NT2/D1 (cell line): ENCODE results near the gene ADGRD1.

Source experiments
- DNase-seq: peaks from one replicate; pipeline ENCODE4 v3.0.0-alpha.2; 2011; ENCODE audit warnings: low read depth, low spot score
- H3K27me3 ChIP-seq: 2 replicates; pipeline ENCODE4 v1.6.0; 2011; ENCODE audit warnings: mild to moderate bottlenecking; ENCODE audit not compliant: insufficient read length, insufficient read depth
- H3K36me3 ChIP-seq: 2 replicates; pipeline ENCODE4 v1.6.1; 2011; ENCODE audit warnings: mild to moderate bottlenecking, low read length, mixed read lengths; ENCODE audit not compliant: insufficient read depth, insufficient read length
- H3K4me1 ChIP-seq: 2 replicates; pipeline ENCODE4 v1.5.1; 2011; ENCODE audit not compliant: insufficient read depth, insufficient read length
- H3K4me3 ChIP-seq: 2 replicates; pipeline ENCODE4 v1.5.1; 2011; ENCODE audit warnings: low read depth; ENCODE audit not compliant: insufficient read length
- H3K9ac ChIP-seq: 2 replicates; pipeline ENCODE4 v1.6.0; 2011; ENCODE audit warnings: low read depth; ENCODE audit not compliant: insufficient read length
- H3K9me3 ChIP-seq: 2 replicates; pipeline ENCODE4 v1.5.1; 2011; ENCODE audit warnings: mild to moderate bottlenecking, low read length; ENCODE audit not compliant: insufficient read depth
- SUZ12 ChIP-seq: IDR thresholded peaks from 2 replicates; pipeline ENCODE4 v1.6.1; 2011; ENCODE audit not compliant: insufficient read length, insufficient read depth; ENCODE audit errors: extremely low read depth
- YY1 ChIP-seq: IDR thresholded peaks from 2 replicates; pipeline ENCODE4 v1.6.1; 2011; ENCODE audit not compliant: insufficient read length, insufficient read depth
- ZNF274 ChIP-seq: IDR thresholded peaks from 2 replicates; pipeline ENCODE4 v1.6.1; 2011; ENCODE audit warnings: mild to moderate bottlenecking, low read depth, low read length

Gene ADGRD1

DNA sequence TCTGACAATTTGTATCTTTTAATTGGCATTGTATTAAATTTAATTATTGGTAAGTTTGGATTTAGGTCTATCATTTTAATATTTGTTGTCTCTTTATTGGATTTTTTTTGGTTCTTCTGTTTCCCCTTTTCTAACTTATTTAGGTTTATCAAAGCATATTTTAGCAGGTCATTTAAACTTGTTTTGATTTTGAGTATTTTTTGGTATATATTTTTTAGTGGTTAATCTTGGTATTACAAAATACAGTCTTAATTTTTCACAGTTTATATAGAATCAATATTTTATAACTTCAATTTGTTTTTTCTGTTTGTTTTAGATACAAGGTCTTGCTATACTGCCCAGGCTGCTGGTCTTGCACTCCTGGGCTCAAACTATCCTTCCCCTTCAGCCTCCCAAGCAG lies 15.5 kb upstream of the ADGRD1 start:
- H3K36me3 ChIP-seq, result no peaks in the 10 kb centered on the region
- H3K4me3 ChIP-seq, result no peak overlapping the region
- H3K4me1 ChIP-seq, result peaks cover 2% of the 10 kb centered on the region
- no peak overlapping the region for H3K9ac ChIP-seq
- H3K27me3 ChIP-seq, result no peaks in the 10 kb centered on the region
- no peak for DNase-seq
- peaks cover 17% of the 10 kb centered on the region; the same call in 1 of the 2 replicates for H3K9me3 ChIP-seq
- TF ChIP-seq ZNF274 (no peak), SUZ12 (no peak), YY1 (no peak)

DNA sequence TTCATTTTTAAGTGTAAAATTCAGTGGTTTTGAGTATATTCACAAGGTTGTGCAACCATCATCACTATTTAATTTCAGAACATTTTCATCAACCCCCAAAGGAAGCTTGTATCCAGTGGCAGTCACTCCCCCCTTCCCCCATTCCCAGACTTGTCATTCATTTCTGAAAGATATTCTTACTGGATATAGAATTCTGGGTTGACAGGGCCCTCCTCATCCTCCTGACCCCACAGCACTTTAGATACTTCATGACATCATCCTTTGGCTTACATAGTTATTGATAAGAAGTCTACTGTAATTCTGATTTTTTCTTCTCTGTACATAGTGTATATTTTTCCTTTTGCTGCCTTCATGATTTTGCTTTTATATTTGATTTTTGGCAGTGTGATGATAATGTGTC lies 8.8 kb upstream of the ADGRD1 start:
- Histone ChIP-seq H3K4me1 (peaks cover 4% of the 10 kb centered on the region), H3K4me3 (no peak overlapping the region), H3K9me3 (peaks cover 20% of the 10 kb centered on the region), H3K27me3 (no peaks in the 10 kb centered on the region), H3K9ac (no peak overlapping the region), H3K36me3 (no peaks in the 10 kb centered on the region)
- DNase-seq, result no peak
- TF ChIP-seq ZNF274 (no peak), SUZ12 (no peak), YY1 (no peak)

- no peak overlapping the region for H3K4me3 ChIP-seq
- TF ChIP-seq SUZ12 (no peak), ZNF274 (no peak), YY1 (no peak)
- no peak for DNase-seq
- peaks cover 20% of the 10 kb centered on the region; the same call in 1 of the 2 replicates for H3K9me3 ChIP-seq
- H3K9ac ChIP-seq, result no peak overlapping the region
- no peaks in the 10 kb centered on the region for H3K36me3 ChIP-seq
- no peaks in the 10 kb centered on the region for H3K27me3 ChIP-seq
- peaks cover 4% of the 10 kb centered on the region for H3K4me1 ChIP-seq
Measured at GRCh38 chr12:130945786-130946492, 7.8 kb upstream of the ADGRD1 start.

DNA sequence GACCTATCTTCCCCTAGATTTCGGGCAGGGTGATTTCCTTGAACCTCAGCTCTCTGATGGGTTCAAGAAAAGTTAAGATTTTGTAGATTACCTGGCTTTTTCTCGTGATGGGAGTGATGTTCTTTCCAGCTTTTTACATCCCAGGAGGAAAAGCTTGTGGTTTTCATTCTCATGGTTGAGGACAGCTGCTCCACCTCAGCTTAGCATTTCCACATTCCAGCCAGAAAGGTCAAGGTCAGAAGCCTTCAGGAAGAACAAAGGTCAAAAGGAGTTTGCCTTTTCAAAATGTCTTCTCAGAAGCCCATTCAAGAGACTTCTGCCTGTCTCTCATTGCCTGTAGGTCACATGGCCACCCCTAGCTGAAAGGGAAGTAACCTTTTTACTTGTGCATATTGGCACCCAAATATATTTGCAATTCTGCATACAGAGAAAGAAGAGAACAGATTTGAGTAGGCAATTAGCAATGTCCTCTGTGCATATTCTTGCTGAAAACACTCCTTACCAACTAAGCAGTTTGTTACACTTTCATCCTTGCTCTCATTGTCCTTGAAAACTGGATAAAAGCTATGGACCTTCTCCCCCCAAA lies 6.6 kb upstream of the ADGRD1 start:
- peaks cover 20% of the 10 kb centered on the region; the same call in 1 of the 2 replicates for H3K9me3 ChIP-seq
- peaks cover 10% of the 10 kb centered on the region for H3K4me1 ChIP-seq
- no peak for DNase-seq
- no peak overlapping the region for H3K4me3 ChIP-seq
- no peaks in the 10 kb centered on the region for H3K27me3 ChIP-seq
- TF ChIP-seq SUZ12 (no peak), ZNF274 (no peak), YY1 (no peak)
- no peaks in the 10 kb centered on the region for H3K36me3 ChIP-seq
- no peak overlapping the region for H3K9ac ChIP-seq

DNA sequence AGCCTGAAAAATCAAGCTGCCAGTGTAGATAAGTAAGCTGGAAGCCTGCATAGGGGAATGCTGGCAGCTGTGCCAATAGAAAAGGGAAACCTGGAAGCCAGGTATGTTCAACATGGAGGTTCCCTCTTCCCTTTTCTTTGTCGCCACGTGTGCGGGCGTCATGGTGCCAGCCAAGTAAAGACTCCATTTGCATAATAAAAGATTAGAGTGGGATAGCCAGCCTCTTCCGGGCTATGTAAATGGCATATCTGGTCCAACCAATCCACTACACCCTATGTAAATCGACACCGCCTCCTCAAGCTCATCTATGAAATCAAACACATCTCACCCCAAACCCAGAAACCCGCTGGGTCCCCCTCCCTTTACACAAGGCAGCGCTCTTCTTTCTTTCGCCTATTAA lies 5.6 kb upstream of the ADGRD1 start:
- no peak for DNase-seq
- no peak overlapping the region for H3K4me3 ChIP-seq

DNA sequence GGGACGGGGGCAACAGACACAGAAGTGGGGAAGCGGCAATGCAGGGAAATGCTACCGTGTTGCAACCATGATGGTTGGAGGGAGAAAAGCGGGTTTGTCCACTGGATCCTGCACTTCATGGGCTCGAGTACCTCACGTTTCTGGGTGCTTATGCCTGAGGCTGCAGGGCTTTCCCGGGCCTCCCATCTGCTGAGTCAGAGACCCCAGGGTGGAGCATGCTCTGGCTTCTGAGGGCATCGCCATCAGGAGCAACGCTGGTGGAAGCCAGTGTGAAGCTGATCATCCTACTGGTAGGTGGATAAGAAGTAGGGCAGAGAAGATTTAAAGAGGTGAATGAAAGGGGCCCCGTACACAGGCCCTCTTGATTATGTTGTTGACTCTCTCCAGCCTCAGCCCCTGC lies 5.0 kb upstream of the ADGRD1 start:
- H3K9me3 ChIP-seq, result peaks cover 20% of the 10 kb centered on the region; the same call in 1 of the 2 replicates
- peaks cover 8% of the 10 kb centered on the region for H3K27me3 ChIP-seq
- no peak overlapping the region for H3K9ac ChIP-seq
- no peak overlapping the region for H3K4me3 ChIP-seq
- DNase-seq, result no peak
- no peaks in the 10 kb centered on the region for H3K36me3 ChIP-seq
- TF ChIP-seq YY1, result no peak
- no peak for TF ChIP-seq SUZ12
- TF ChIP-seq ZNF274, result no peak
- peaks cover 11% of the 10 kb centered on the region for H3K4me1 ChIP-seq

More for the DNA sequence above, 5.6 kb upstream of the ADGRD1 start:
- peaks cover 2% of the 10 kb centered on the region for H3K27me3 ChIP-seq
- no peaks in the 10 kb centered on the region for H3K36me3 ChIP-seq
- peaks cover 11% of the 10 kb centered on the region for H3K4me1 ChIP-seq
- H3K9me3 ChIP-seq, result peaks cover 20% of the 10 kb centered on the region; the same call in 1 of the 2 replicates
- H3K9ac ChIP-seq, result no peak overlapping the region
- TF ChIP-seq YY1, result no peak

DNA sequence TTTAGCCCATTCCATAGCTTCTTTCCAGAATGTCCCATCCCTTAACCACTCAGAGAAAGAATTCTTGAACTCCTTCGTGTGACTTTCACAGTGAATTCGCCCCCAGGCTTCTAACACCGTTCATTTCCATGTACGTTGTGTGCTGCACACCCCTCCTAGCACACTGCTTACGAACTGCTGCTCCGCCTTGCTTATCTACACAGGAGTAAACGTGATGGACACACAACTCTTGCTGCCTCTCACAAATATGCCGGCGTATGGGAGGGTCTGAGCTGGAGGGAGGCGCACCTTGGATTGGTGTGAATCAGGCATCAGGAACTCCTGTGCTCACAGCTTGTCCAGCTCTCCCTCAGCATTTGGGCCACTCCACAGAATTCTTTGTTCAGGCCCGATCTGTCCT lies 3.9 kb upstream of the ADGRD1 start:
- Histone ChIP-seq H3K36me3 (no peaks in the 10 kb centered on the region), H3K4me3 (no peak overlapping the region), H3K9ac (no peak overlapping the region), H3K9me3 (peaks cover 14% of the 10 kb centered on the region; the same call in 1 of the 2 replicates), H3K27me3 (peaks cover 18% of the 10 kb centered on the region), H3K4me1 (peaks cover 14% of the 10 kb centered on the region)
- DNase-seq, result no peak
- TF ChIP-seq YY1 (no peak), SUZ12 (no peak), ZNF274 (no peak)
